GM12892 (cell line): ENCODE results near the gene CBLB.

Source experiments
- POLR2A ChIP-seq: IDR thresholded peaks from 2 replicates; pipeline ENCODE4 v1.6.1; 2011; ENCODE audit warnings: low read depth, low read length, control low read depth
- TAF1 ChIP-seq: IDR thresholded peaks from 2 replicates; pipeline ENCODE4 v1.6.1; 2011; ENCODE audit warnings: low read depth, mild to moderate bottlenecking, control low read depth, low read length, borderline replicate concordance

- TF ChIP-seq TAF1 (no peak), POLR2A (no peak)
Observed at GRCh38 chr3:105837947-105838346, 30.9 kb downstream of the CBLB start.
